ENCODE results near the gene LIM2.

- TF ChIP-seq CTCF (IDR thresholded peaks at IDR 0.05) (no peak), POLR2A (IDR thresholded peaks at IDR 0.05) (no peak)
Observed at GRCh38 chr19:51365965-51366388, 21.8 kb downstream of the LIM2 start, which contains the start of gene ETFB.

Data from thyroid gland (tissue), 4 donors.